NCI-H524 treated with DMSO at 0.1 percent for 48 hours (cell line): ENCODE data around the gene NANOS3.
"Not testable (repeated sequence)": the region's sequence is repeated elsewhere in the genome, so short reads cannot be mapped to it uniquely, and the experiment has no call there.

Source experiments
- DNase-seq: peaks from one replicate; lab custom pipeline; 2025; lab: John Stamatoyannopoulos, UW

NANOS3 gene

DNA sequence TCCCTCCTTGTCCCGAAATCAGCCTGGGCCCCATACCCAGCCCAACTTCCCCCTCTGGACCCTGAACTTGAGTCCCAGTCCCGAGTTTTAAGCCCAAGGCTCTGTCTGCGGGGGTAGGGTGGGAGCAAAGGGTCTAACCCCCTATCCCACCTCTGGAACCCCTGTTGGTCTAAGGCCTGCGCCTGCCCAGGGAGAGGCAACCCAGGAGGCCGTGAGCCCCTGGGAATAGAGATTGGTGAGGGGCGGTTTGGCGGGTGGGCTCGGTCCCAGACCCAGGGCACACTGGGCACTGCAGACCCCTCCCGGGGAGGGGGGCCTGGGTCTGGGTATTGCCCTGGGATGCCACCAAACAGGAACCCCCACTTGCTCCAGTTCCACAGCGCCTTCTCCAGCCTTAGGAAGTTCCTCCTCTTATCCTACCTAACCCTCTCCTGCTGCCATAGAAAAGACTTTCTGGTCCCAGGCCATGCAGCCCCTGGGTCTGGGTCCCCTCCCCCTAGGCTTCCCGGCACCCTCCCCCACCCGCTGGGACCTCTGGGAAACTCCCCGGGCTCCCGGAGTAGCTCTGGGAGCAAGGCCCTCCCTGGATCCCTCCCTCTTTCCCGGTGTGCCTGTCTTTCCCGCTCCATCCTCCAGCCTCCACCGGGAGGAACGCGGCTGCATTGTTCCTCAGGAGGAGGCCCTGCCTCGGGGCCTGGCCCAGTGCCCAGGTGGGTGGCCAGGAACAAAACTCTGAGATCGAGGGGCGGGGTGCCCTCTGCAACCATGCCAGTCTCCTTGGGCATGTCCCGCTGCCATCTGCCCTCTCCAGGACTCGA is 33.6 kb upstream of the NANOS3 start:
- no peak for DNase-seq

DNA sequence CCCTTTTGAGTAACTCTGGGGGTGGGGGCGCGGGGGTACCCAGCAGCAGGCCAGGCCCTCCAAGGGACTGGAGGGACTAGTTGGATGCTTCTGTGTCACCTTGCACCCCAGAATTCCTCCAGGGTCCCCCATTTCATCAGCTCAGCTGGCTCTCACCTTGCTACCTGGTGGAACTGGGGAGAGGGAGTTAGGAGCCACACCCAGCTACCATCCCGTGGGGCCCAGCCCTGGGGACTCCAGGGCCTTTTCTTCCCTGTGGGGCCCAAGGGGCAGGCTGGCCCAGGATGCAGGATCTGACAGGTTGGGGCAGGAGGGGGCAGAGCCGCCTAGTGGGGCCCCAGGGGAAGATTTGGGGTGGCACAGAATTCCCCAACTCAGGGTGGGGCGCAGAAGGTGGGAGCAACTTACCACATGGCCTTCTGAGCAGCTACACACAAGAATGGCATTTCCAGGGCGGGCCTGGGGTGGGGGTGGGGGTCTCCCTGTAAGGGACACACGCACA is 32.8 kb upstream of the NANOS3 start:
- no peak for DNase-seq

DNA sequence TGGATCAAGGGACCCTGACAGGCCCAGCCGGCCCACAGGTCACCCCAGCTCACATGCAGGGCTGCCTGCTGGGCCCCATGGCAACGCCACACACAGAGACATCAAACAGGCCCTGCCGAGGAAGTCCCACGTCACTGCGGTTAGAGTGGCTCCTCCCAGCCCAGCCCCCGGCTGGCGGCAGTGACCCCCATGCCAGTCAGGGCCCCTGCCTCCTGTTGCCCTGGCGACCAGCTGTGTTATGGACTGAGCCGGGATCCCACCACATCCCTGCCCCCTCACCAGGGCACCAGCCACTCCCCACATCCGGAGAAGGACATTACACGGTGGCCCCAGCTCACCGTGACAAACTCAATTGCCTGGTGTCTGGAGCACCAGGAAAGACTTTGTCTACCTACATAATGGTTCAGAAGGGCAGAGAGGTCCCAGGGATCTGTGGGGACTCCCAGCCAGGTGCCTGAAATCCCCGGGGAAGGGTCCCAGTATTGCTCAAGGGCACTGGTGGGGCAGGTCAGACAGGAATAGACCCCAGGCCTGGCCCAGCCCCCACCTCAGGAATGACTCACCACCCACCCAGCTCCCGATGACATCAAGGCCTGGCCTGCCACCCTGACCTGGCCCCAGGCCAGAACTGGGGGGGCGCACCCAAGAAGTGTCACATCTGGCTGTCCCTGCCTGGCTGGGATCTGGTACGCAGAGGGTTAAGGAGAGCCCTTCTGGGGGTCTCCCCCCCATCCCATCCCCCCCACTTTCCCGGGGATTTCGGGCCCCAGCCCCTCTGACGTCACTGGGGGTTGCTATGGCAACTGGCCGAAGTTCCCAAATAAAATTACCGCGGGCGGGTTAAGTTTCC is 30.2 kb upstream of the NANOS3 start:
- no peak for DNase-seq

DNA sequence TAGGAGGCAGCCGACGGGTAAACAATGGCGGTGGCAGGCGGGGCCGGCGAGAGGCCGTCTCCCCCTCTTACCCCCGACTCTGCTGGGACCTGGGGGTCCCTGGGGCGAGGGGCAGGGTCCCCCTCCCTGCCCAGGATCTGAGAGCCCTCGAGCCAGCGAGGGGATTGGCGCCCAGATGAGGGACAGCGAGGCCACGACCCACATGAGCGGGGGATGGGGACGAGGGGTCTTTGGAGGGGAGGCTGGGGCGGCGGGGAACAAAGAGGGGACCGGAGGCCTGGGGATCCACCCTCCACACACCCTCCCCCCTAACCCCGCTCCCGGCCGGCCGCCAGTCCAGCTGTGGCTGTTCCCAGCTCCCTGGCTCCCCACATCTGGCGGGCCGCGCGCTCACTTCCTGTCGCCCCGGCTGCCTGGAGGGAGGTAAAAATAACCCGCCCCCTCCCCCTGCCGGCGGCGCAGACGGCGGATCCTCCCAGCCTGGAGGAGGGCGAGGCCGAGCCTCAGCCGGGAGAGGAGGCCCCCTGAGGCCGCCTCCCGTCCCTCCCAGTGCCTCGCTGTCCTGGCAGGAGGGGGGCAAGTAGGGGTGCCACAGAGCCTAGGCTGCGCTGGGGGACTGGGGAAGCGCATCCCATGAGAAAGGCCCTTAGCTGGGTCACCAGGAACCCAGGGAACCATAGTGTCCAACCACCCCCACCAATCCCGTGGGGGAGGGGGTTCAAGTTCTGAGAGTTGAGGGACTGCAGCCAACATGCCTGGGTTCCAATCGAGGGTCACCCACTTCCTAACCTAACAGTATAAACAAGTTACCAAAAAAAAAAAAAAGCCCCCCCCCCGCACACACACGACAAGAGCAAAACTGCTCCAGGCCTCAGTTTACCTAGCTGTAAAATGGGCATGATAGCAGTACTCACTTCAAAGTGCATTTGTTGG is 29.3 kb upstream of the NANOS3 start:
- no peak for DNase-seq

DNA sequence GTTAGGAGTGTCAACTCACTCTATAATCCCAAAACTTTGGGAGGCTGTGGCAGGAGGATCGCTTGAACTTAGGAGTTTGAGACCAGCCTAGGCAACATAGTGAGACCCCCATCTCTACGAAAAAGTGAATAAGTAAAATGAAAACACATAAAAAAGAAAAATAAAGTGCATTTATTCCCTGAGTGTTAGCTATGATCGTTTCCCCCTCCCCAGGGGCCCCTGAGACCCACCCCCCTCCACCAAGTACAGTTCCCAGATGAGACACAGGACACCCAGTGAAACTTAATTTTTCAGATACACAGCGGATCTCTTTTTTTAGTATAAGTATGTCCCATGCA is 28.6 kb upstream of the NANOS3 start:
- DNase-seq = no peak

DNA sequence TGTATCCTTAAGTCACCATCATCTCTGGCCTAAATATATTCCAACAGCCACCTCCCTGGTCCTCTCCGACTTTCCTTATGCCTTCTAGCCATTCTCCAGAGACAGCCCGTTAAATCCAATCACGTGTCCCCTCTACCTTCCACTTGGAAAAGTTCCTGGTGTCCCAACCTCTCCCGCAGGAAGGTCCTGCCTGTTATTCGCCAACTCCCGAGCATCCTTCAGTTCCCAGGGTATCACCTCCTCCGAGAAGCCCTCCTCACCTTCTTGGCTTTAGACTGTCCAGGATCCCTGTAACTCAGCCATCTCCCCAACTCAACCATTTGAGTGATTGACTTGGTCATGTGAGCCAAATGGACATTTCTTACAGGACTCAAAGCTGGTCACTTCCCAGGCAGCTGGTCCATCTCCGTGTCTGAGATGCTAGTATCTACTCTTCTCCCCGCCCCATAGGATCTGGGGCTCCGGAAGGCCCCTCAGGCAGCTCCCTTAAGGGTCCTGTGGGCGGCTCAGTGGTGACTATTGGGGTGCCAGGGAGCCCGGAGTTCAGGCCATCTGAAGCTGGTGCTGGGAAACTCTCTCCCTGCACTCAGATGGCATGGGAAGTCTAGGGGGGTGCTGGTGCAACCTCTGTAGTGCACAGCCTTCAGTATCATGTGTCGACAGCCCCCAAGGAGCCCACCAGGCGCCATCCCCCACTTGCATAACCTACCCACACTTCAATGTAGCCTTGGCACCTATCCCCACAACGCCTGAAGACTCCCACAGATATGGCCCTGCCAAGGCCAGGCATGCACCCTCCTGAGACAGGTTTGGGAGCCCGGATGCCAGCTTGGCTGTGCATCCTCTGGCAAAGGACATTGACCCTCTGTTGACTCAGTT is 27.9 kb upstream of the NANOS3 start:
- DNase-seq = no peak

DNA sequence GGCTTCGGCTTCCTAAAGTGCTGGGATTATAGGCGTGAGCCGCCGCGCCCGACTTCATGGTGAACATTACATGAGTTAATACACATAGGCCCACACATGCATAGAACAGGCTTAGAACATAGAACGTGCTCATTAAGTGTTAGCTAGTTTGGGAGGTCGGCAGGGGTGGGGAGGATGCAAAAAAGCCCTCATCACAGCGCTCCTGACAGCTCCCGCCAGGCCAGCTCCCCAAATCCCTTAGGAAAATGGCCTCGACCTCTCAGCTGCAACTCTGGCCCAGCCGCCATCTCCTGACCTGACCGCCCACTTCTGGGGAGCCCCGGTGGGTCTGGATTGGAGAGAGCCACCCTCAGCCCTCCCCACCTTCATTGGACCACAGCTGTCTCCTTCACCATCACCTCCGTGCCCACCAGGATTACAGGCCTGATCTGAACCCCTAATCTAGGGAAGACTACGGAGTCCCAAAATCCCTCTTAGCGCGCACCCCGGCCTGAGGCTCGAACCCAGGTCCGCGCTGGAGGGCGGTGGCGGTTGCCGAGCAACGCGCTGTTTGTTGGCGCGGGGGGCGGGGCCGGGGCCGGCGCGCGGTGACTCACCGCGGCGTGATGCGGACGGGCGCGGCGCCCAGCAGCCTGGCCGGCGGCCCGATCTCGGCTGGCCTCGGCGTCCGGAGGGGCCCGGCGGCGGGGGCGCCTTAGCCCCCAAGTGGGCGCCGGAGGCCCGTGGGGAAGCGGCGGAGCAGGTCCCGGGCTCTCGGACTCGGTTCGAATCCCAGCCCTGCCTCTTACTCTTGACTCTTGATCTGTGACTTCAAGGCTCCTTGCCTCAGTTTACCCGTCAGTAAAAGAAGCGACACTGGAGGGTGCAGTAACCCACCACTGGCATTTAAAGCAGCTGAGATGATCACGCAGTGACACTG is 26.7 kb upstream of the NANOS3 start:
- DNase-seq = no peak

DNA sequence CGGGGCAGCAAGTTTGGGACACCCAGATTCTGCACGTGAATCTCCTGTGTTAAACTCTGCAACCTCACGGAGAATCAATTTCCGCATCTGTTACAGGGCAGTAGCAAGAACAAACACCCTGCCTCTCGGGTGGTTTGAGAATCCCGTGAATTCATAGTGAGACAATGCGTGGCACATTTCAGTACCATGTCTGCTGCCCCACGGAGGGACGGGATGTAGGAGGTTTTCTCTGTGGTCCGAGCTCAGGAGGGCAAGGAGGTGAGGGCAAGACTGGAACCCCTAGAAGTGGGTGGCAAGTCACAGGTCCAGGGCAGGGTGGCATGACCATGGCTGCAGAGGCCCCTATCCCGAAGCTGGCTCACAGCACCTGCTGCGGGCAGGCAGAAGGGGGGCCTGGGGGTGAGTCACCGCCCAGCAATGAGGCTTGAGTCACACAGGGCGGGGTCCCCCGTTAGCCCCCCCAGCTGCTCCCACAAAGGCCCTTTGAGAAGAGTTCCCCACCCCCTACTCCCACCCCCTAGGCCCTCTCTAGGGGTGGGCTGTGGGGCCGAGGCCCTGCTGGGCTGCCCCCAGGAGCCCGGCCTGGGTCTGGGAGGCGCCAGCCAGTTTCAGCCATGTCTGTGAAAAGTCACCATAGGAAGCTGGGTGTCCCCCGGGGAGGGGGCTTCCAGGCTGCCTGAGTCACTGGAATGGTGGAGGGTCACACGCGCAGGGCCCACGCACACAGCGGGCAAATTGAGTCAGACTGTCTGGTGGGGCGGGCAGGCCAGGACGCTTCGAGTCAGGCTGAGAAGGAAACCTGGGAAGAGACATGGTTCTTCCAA is 25.8 kb upstream of the NANOS3 start:
- DNase-seq = no peak

DNA sequence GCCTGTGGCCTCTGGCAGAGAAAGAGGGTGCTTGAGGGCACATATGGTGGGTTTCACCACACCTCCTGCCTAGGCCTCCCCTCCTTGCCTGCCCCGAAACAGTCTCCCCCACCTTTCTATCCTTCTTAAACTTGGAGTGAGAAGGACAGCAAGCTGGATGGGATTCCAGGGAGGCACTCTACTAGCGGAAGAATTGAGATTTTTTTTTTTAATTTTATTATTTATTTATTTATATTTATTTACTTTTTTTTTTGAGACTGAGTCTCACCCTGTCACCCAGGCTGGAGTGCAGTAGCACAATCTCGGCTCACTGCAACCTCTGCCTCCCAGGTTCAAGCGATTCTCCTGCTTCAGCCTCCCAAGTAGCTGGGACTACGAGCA is 25.2 kb upstream of the NANOS3 start:
- DNase-seq = not testable (repeated sequence)

DNA sequence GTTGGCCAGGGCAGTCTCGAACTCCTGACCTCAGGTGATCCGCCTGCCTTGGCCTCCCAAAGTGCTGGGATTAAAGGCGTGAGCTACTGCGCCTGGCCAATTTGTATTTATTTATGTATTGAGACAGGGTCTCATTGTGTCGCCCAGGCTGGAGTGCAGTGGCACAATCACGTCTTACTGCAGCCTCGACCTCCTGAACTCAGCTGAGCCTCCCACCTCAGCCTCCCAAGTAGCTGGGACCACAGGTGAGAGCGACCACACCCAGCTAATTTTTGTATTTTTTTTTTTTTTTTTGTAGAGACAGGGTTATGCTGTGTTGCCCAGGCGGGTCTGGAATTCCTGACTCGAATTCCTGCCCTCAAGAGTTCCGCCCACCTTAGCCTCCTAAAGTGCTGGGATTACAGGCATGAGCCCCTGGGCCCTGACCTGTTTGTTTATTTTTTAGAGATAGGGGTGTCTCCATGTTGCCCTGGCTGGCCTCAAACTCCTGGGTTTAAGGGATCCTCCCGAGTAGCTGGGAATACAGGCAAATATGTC is 24.7 kb upstream of the NANOS3 start:
- not testable (repeated sequence) for DNase-seq

DNA sequence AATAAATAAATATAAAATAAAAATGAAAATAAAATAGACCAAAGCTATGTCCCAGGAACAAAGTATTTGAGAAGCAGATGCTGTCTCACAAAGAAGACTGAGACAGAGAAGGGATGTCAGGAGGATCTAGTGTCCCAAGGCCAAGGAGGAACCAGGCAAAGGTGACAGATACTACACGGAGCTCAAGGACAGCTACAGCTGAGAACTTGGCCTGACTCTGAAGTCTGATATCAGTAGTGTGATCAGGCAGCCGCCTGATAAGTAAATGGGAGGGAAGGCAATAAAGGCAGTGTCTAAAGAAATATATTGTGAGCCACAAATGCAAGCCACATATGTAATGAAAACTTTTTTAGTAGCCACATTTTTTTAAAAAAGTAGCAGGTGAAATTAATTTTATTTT is 20.4 kb upstream of the NANOS3 start:
- no peak for DNase-seq

DNA sequence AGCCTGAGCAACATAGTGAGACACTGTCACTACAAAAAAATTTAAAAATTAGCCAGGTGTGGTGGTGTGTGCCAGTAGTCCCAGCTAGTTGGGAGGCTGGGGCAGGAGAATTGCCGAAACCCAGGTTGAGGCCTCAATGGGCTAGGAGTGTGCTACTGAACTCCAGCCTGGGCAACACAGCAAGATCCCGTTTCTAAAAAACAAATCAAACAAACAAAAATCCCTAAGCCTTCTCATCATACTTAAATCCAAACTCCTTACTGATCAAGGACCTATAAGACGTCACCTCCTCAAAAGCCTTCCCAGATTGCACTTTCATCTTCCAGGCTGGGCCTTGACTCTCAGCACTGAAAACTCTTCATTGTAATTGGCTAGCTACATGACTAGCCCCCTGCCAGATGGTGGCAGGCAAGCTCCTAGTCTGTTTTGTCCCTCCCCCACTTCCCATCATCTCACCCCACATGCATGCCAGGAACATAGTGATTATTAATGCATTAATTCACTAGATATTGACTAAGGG is 17.5 kb upstream of the NANOS3 start:
- DNase-seq = peak; percentile 27

DNA sequence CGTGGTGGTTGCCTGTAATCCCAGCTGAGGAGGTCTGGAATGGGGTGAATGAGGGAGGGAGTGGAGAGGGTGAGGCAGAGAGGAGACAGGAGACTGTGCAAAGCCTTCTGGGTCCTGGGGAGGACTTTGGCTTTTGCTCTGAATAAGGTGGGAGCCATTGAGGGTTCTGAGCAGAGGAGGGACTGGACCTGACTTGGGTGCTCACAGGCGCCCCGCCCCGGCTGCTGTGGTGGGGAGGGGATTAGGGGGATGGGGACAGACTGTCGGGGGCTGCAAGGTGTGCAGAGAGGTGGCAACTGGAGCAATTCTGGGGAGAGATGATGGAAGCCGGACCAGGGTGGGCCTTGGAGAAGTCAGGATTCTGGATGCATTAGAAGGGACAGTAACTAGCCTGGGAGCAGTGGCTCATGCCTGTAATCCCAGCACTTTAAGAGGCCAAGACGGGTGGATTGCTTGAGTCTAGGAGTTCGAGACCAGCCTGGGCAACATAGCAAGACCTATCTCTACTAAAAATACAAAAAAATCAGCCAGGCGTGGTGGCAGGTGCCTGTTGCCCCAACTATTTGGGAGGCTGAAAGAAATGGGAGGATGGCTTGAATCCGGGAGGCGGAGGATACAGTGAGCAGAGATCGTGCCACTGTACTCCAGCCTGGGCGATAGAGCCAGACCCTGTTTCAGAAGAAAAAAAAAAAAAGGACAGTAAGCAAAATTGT is 16.1 kb upstream of the NANOS3 start:
- DNase-seq = no peak

DNA sequence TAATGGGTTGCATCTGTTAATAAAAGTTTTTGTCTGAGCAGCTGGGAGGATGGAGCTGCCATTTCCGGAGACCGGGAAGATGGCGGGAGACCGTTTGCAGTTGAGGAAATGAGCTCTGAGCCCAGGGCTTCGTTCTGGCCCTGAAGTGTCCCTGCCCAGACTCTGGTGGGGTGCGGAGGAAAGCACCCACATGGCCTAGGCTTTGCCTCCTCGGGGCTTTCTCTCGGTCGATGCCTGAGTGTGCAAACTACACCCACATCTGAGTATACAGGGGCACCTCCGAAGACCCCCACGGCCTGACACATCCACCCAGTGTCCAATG is 15.6 kb upstream of the NANOS3 start:
- DNase-seq = no peak

DNA sequence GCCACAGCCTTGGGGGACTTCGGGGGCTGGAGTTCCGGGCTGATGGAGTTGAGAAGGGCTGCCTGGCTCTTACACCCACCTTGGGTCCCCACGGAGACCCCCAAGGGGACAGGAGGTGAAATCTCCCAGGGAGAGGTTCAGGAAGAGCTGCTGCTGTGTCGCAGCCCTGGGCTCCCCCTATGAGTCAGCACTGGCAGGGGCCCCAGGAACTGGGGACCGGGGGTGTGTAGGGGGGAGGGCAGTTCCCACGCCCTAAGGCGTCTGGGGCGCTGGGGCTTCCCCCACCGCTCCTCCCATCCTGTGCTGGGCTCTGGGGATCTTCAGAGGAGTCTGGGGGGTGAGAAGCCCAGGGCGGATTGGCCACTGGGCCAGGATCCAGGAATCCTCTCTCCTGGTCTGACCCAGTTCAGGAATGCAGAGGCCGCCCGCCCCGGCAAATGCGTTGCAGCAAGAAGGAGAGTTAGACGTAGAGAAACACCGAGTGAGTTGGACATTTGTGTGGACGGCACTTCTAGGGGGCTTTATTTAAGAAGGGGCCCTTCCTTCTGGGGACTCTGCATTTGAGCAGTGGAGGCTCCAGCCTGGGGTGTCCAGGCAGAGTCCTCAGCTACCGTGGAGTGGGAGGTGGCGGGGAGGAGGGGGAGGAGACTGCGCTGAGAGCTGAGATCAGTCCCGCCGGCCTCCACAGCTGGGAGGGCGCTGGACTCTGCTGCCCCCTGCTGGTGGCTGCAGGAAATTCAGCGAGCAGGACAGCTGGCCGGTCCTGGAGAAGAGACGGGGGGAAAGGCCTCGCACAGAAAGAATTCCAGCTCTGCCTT is 15.0 kb upstream of the NANOS3 start:
- peak; percentile 37 for DNase-seq

DNA sequence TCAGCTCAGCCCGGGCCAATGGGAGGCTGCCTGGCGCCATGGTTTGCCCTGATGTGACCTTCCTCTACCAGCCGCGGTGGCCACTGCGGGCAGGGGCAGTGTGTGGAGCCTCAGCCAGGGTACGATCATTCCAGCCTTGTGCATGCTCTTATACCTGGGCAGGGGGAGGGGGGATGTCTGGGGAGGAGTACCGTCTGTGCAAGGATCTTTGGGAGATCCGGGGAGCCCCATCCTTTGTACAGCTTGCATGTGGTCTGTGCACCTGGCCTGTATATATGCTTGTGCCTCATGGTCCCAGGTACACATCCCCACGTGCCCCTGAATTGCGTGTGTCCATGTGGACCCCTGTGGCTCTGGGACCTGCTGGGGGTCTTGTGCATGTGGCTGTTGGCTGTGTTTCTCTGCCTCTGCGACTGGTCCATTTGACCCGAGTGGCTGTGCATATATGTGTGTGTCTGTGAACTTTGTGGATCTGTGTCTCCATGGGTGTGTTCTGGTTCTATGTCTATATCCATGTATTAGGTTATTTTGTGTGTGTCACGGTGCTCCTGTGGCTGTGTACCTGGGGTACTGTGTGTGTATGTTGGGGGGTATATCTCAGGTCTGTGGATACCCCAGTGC is 12.8 kb upstream of the NANOS3 start:
- DNase-seq = no peak
